Measurements from ENCODE around the gene CYP21A2.
"Not testable (repeated sequence)": the region's sequence is repeated elsewhere in the genome, so short reads cannot be mapped to it uniquely, and the experiment has no call there.

CYP21A2 gene

GRCh38 chr6:32053314-32053713 is 15.1 kb downstream of the CYP21A2 start:
- H3K79me1 ChIP-seq (ENCODE audit: low read length); H3K79me2 ChIP-seq (ENCODE audit: control insufficient read depth, insufficient read depth, low read length, poor library complexity): not testable (repeated sequence)
- WGBS (ENCODE audit: extremely low coverage, insufficient coverage, insufficient read length) = no CpG with 5 or more reads among the region's 13 CpGs

DNA sequence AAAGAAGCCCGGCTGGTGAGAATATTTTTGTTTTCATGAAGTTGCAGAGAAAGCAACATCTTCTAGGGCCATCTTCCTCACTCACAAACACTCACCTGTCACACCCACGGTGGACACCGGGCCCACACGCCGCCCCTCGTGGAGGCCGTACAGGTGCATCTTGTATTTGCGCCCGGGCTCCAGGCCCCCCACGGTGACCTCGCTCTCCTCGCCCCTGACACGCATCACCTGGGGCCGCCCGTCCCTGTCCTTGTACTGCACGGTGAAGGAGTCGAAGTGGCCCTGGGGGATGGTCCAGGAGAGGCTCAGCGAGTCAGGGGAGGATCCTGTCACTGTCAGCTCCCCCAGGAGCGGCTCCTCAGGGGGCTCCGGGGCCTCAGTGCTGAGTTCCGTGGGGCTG is 17.5 kb downstream of the CYP21A2 start:
- not testable (repeated sequence) for H2BK5ac ChIP-seq (ENCODE audit: low read depth, low read length, poor library complexity); H3K27ac ChIP-seq (ENCODE audit: low read depth, low read length); H3K4ac ChIP-seq (ENCODE audit: low read depth, low read length); H4K12ac ChIP-seq (ENCODE audit: low read depth, low read length); H3K79me2 ChIP-seq (ENCODE audit: control insufficient read depth, insufficient read depth, low read length, poor library complexity); H3K9ac ChIP-seq (ENCODE audit: low read length); H3K9me3 ChIP-seq (ENCODE audit: insufficient read depth, low read depth, low read length); H3K4me1 ChIP-seq (ENCODE audit: control insufficient read depth in 1 of 2, insufficient read depth in 2 of 2, low read length in 2 of 2); H4K91ac ChIP-seq (ENCODE audit: low read depth, low read length); H3K23ac ChIP-seq (ENCODE audit: low read length); H3K36me3 ChIP-seq (ENCODE audit: control insufficient read depth in 1 of 2, insufficient read depth in 2 of 2, low read length in 2 of 2); H3K79me1 ChIP-seq (ENCODE audit: low read length); H2BK120ac ChIP-seq (ENCODE audit: insufficient read depth, low read length, poor library complexity); H3K27me3 ChIP-seq (ENCODE audit: insufficient read depth, low read length); H2AFZ ChIP-seq (ENCODE audit: insufficient read depth, low read length, poor library complexity); H3K14ac ChIP-seq (ENCODE audit: low read length); H3K4me3 ChIP-seq (ENCODE audit: low read depth, low read length); H2BK12ac ChIP-seq (ENCODE audit: low read length); H4K8ac ChIP-seq (ENCODE audit: low read depth, low read length); H2AK5ac ChIP-seq (ENCODE audit: low read length); DNase-seq; H3K4me2 ChIP-seq (ENCODE audit: low read length); H3K18ac ChIP-seq (ENCODE audit: low read length)
- WGBS (ENCODE audit: extremely low coverage, insufficient coverage, insufficient read length) = no CpG with 5 or more reads among the region's 21 CpGs

More at GRCh38 chr6:32053314-32053713, 15.1 kb downstream of the CYP21A2 start:
- H3K36me3 ChIP-seq (ENCODE audit: control insufficient read depth in 1 of 2, insufficient read depth in 2 of 2, low read length in 2 of 2); H3K4me2 ChIP-seq (ENCODE audit: low read length); H3K9ac ChIP-seq (ENCODE audit: low read length); H3K9me3 ChIP-seq (ENCODE audit: insufficient read depth, low read depth, low read length); H3K4ac ChIP-seq (ENCODE audit: low read depth, low read length); H2BK12ac ChIP-seq (ENCODE audit: low read length); H2AK5ac ChIP-seq (ENCODE audit: low read length); H3K4me1 ChIP-seq (ENCODE audit: control insufficient read depth in 1 of 2, insufficient read depth in 2 of 2, low read length in 2 of 2); H3K14ac ChIP-seq (ENCODE audit: low read length); H3K27ac ChIP-seq (ENCODE audit: low read depth, low read length); DNase-seq; H3K23ac ChIP-seq (ENCODE audit: low read length); H4K91ac ChIP-seq (ENCODE audit: low read depth, low read length); H3K27me3 ChIP-seq (ENCODE audit: insufficient read depth, low read length); H4K8ac ChIP-seq (ENCODE audit: low read depth, low read length); H2AFZ ChIP-seq (ENCODE audit: insufficient read depth, low read length, poor library complexity); H2BK5ac ChIP-seq (ENCODE audit: low read depth, low read length, poor library complexity); H2BK120ac ChIP-seq (ENCODE audit: insufficient read depth, low read length, poor library complexity); H3K4me3 ChIP-seq (ENCODE audit: low read depth, low read length); H4K12ac ChIP-seq (ENCODE audit: low read depth, low read length); H3K18ac ChIP-seq (ENCODE audit: low read length): not testable (repeated sequence)

DNA sequence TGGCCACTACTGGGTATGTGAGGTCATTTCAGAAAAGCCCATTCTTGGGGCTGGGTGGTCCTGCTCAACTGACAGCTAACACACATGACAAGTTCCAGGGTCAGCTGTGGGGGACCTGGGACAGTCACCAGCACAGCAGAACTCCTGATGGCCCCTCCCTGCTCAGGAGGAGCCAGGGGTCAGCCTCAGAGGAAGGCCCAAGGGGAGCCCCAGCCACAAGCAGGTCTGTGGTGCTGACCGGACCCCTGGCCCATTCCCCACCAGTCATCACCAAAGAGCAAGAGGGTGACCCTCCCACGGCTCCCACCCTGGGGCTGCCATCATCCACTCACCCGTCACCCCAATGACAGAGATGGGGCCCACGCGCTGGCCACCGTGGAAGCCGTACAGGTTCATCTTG is 18.0 kb downstream of the CYP21A2 start:
- Histone ChIP-seq H3K14ac (ENCODE audit: low read length) (no peak overlapping the region), H3K23ac (ENCODE audit: low read length) (no peak overlapping the region), H2AK5ac (ENCODE audit: low read length) (no peak overlapping the region), H2BK5ac (ENCODE audit: low read depth, low read length, poor library complexity) (no peak overlapping the region), H4K12ac (ENCODE audit: low read depth, low read length) (no peak overlapping the region), H3K4me2 (ENCODE audit: low read length) (no peak overlapping the region), H2BK120ac (ENCODE audit: insufficient read depth, low read length, poor library complexity) (no peak overlapping the region), H3K79me2 (ENCODE audit: control insufficient read depth, insufficient read depth, low read length, poor library complexity) (no peaks in the 10 kb centered on the region), H3K4me1 (ENCODE audit: control insufficient read depth in 1 of 2, insufficient read depth in 2 of 2, low read length in 2 of 2) (no peaks in the 10 kb centered on the region), H2AFZ (ENCODE audit: insufficient read depth, low read length, poor library complexity) (no peak overlapping the region), H2BK12ac (ENCODE audit: low read length) (no peak overlapping the region), H3K9ac (ENCODE audit: low read length) (no peak overlapping the region), H3K18ac (ENCODE audit: low read length) (no peak overlapping the region), H4K91ac (ENCODE audit: low read depth, low read length) (no peak overlapping the region), H3K36me3 (ENCODE audit: control insufficient read depth in 1 of 2, insufficient read depth in 2 of 2, low read length in 2 of 2) (no peaks in the 10 kb centered on the region), H3K9me3 (ENCODE audit: insufficient read depth, low read depth, low read length) (peaks cover 2% of the 10 kb centered on the region), H3K4me3 (ENCODE audit: low read depth, low read length) (no peak overlapping the region), H3K79me1 (ENCODE audit: low read length) (no peaks in the 10 kb centered on the region), H3K27me3 (ENCODE audit: insufficient read depth, low read length) (no peaks in the 10 kb centered on the region), H3K4ac (ENCODE audit: low read depth, low read length) (no peak overlapping the region), H3K27ac (ENCODE audit: low read depth, low read length) (no peak overlapping the region), H4K8ac (ENCODE audit: low read depth, low read length) (no peak overlapping the region)
- no peak for DNase-seq
- WGBS (ENCODE audit: extremely low coverage, insufficient coverage, insufficient read length) = no CpG with 5 or more reads among the region's 7 CpGs

DNA sequence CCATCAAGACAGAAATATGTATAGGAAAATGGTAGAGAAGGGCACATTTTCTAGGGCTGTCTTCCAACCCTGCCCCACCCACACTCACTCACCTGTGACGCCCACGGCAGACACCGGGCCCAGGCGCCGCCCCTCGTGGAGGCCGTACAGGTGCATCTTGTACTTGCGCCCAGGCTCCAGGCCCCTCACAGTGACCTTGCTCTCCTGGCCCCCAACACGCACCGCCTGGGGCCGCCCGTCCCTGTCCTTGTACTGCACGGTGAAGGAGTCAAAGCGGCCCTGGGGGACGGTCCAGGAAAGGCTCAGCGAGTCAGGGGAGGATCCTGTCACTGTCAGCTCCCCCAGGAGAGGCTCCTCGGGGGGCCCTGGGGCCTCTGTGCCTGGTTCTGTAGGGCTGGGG is 19.8 kb downstream of the CYP21A2 start:
- no peak overlapping the region for H2BK12ac ChIP-seq (ENCODE audit: low read length)
- H3K4ac ChIP-seq (ENCODE audit: low read depth, low read length) = no peak overlapping the region
- no peaks in the 10 kb centered on the region for H3K79me1 ChIP-seq (ENCODE audit: low read length)
- H3K4me1 ChIP-seq (ENCODE audit: control insufficient read depth in 1 of 2, insufficient read depth in 2 of 2, low read length in 2 of 2) = no peaks in the 10 kb centered on the region
- H3K9ac ChIP-seq (ENCODE audit: low read length) = no peak overlapping the region
- no peaks in the 10 kb centered on the region for H3K79me2 ChIP-seq (ENCODE audit: control insufficient read depth, insufficient read depth, low read length, poor library complexity)
- DNase-seq = no peak
- H4K8ac ChIP-seq (ENCODE audit: low read depth, low read length) = no peak overlapping the region
- no peak overlapping the region for H2BK5ac ChIP-seq (ENCODE audit: low read depth, low read length, poor library complexity)
- no peak overlapping the region for H3K18ac ChIP-seq (ENCODE audit: low read length)
- no peak overlapping the region for H3K23ac ChIP-seq (ENCODE audit: low read length)
- H2AK5ac ChIP-seq (ENCODE audit: low read length) = no peak overlapping the region
- no peak overlapping the region for H3K14ac ChIP-seq (ENCODE audit: low read length)
- H3K36me3 ChIP-seq (ENCODE audit: control insufficient read depth in 1 of 2, insufficient read depth in 2 of 2, low read length in 2 of 2) = no peaks in the 10 kb centered on the region
- no peak overlapping the region for H3K4me3 ChIP-seq (ENCODE audit: low read depth, low read length)
- no peaks in the 10 kb centered on the region for H3K27me3 ChIP-seq (ENCODE audit: insufficient read depth, low read length)
- no peak overlapping the region for H2AFZ ChIP-seq (ENCODE audit: insufficient read depth, low read length, poor library complexity)
- no peak overlapping the region for H4K12ac ChIP-seq (ENCODE audit: low read depth, low read length)
- H3K4me2 ChIP-seq (ENCODE audit: low read length) = no peak overlapping the region
- H2BK120ac ChIP-seq (ENCODE audit: insufficient read depth, low read length, poor library complexity) = no peak overlapping the region
- peaks cover 2% of the 10 kb centered on the region for H3K9me3 ChIP-seq (ENCODE audit: insufficient read depth, low read depth, low read length)
- H3K27ac ChIP-seq (ENCODE audit: low read depth, low read length) = no peak overlapping the region
- H4K91ac ChIP-seq (ENCODE audit: low read depth, low read length) = no peak overlapping the region
- WGBS (ENCODE audit: extremely low coverage, insufficient coverage, insufficient read length) = no CpG with 5 or more reads among the region's 17 CpGs
